Lower leg skin (tissue), 3 donors: ENCODE results near the gene SEC31A.

Experiments
- CTCF ChIP-seq, 3 donors: fragments of 450-650 bp; IDR thresholded peaks; one replicate each; pipeline ENCODE4 v1.5.1; 2016; ENCODE audit warnings: antibody characterized with exemption in 3 of 3, mild to moderate bottlenecking in 3 of 3, moderate library complexity in 2 of 3
- POLR2A ChIP-seq, 2 donors: fragments of 450-650 bp; IDR thresholded peaks; one replicate each; pipeline ENCODE4 v1.6.1; 2016 to 2017; ENCODE audit warnings: antibody characterized with exemption in 2 of 2, mild to moderate bottlenecking in 1 of 2, moderate library complexity in 1 of 2

DNA sequence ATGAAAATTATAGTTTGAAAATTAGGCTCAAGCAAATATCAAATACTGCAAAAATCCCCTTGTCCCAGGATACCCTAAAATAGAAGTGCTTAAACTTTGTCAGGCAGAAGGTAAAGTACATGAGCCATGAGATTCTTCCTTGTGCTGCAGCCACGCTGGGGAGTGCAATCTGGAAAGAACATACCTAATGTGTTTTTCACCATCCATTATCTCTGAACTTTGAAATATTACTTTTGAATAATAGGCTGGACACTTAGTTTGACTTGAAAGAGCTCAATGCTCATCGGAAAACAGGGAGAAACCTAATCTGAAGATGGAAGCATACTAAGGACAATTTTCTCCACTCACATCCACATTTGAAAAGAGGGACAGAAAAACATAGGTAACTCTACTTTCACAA lies 28.4 kb upstream of the SEC31A start:
- TF ChIP-seq CTCF (IDR thresholded peaks at IDR 0.05) (no peak), POLR2A (IDR thresholded peaks at IDR 0.05) (no peak)
